ENCODE results near the gene FAM13A.

FAM13A gene

GRCh38 chr4:88819818-88820697 lies 236.9 kb downstream of the FAM13A start:
- no peak for DNase-seq (ENCODE audit: low read depth)
- TF ChIP-seq CTCF (IDR thresholded peaks at IDR 0.05; ENCODE audit: low read depth, low read length, missing control alignments): no peak
- in situ Hi-C loops (cut with HindIII; ENCODE audit: low sequenced_read_pairs): loop anchor here (25.0 kb wide), 1 partner anchor 192 kb away; no protein-coding TSS in a partner anchor
- no peak overlapping the region for H3K4me3 ChIP-seq (ENCODE audit: low read depth, low read length)

DNA sequence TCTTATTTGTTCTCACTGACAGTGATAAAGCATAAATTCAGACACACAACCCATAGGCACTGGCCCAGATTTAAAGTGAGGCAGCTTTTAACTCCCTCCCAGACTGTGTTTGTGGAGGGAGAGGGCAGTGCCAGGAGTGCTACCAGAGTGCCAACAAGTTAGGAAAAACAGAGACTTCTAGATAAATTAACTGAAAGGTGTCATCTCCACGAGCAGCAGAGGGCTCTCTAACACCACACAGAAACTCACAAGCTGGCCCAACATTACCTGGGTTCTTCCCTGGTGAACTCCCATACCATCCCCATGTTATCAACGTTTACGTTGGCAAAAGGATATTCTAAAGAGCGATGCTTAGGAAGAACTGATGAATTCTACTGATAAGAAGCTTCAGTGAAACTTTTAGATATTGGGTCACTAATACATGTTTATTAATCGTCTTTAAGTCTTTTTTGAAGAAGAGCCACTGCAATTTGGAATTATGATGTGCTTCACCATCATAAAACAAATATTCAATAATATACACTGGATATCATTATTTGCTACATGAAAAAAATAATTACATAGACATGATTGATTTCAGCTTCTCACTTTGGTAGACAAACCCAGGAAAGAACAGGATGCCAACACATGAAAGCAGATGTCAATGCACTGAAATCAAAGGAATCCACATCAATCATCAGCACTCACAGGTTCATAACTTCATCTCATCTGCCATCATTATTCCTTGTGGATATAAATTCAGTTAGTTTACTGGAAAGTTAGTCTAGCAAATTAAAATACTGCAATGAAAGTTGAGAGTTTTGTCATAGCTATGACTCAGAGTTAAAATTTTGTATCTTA lies 238.1 kb downstream of the FAM13A start:
- in situ Hi-C loops (cut with HindIII; ENCODE audit: low sequenced_read_pairs): loop anchor here (25.0 kb wide), 1 partner anchor 193 kb away; no protein-coding TSS in a partner anchor
- peak; percentile 70 for TF ChIP-seq CTCF (IDR thresholded peaks at IDR 0.05; ENCODE audit: low read depth, low read length, missing control alignments)
- no peak overlapping the region for H3K4me3 ChIP-seq (ENCODE audit: low read depth, low read length)
- DNase-seq (ENCODE audit: low read depth): peak; percentile 31

- no peak for DNase-seq (ENCODE audit: low read depth)
- in situ Hi-C loops (cut with HindIII; ENCODE audit: low sequenced_read_pairs): loop anchor here (25.0 kb wide), 1 partner anchor 195 kb away; no protein-coding TSS in a partner anchor
- H3K4me3 ChIP-seq (ENCODE audit: low read depth, low read length): no peak overlapping the region
- no peak for TF ChIP-seq CTCF (IDR thresholded peaks at IDR 0.05; ENCODE audit: low read depth, low read length, missing control alignments)
These were observed 239.2 kb downstream of the FAM13A start for GRCh38 chr4:88817740-88818139.

DNA sequence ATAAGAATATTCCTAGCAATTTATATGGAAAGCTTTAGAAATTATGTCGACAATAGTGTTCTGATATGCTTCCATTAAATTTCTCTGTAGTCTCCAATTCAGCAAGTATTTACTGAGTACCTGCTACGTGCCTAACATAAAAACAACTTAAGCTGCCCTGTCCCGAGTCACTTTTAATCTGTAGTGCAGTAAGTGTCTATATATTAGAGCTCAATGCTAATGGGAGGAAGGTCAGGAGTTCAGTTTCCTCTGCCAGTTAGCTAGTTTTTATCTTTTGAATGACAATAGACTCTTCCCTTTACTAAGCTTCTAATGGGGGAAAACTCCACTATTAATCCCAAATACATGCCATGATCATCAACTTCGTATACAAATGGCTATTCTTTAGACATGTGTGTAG lies 240.6 kb downstream of the FAM13A start:
- TF ChIP-seq CTCF (IDR thresholded peaks at IDR 0.05; ENCODE audit: low read depth, low read length, missing control alignments): no peak
- H3K4me3 ChIP-seq (ENCODE audit: low read depth, low read length): no peak overlapping the region
- DNase-seq (ENCODE audit: low read depth): no peak
- in situ Hi-C loops (cut with HindIII; ENCODE audit: low sequenced_read_pairs): loop anchor here (25.0 kb wide), 1 partner anchor 196 kb away; no protein-coding TSS in a partner anchor

DNA sequence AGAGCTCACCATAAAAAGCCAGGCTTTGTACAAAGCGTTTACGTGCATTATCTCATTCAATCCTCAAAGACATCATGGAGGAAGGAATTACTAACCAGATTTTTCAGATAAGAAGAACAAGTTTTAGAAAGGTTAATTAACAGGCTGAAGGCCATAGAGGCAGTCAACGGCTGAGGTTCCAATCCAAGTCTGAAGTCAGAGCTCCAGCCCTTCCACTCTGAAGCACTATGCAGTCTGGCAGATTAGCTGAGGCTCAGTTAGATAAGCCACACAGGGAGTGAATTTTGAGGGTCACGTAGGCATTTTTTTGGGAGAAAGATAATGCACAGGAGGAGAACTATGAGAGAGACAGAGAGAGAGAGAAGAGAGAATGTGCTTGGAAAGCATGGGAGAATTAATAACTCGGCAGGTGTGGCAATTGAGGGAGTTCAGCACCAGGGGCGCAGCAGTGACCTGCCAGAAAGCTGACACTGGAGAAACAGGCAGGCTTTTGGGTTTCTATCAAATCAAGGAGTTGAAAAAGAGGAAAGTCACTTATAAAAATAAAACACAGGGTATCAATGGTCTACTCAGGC lies 242.9 kb downstream of the FAM13A start:
- DNase-seq (ENCODE audit: low read depth): no peak
- in situ Hi-C loops (cut with HindIII; ENCODE audit: low sequenced_read_pairs): loop anchor here (25.0 kb wide), 1 partner anchor 198 kb away; no protein-coding TSS in a partner anchor
- H3K4me3 ChIP-seq (ENCODE audit: low read depth, low read length): no peak overlapping the region
- TF ChIP-seq CTCF (IDR thresholded peaks at IDR 0.05; ENCODE audit: low read depth, low read length, missing control alignments): no peak

DNA sequence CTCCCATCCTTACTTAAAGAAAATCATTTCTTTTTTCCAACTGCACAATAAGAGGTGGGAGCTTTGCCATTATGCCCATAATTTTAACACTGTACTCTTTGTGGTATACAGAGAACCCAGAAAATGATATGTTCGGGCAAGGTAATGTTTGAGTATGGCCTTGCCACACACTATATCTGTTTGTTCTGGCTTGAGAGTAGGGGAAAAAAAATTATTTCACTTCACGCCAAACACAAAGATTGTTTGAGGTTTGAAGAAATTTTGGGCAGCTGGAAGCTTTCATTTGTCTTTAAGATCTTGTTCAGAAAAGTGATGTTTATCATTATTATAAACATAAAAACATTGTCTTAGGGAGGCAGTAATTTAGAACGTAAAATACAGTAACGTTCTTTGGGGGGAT lies 244.0 kb downstream of the FAM13A start:
- TF ChIP-seq CTCF (IDR thresholded peaks at IDR 0.05; ENCODE audit: low read depth, low read length, missing control alignments): no peak
- no peak for DNase-seq (ENCODE audit: low read depth)
- in situ Hi-C loops (cut with HindIII; ENCODE audit: low sequenced_read_pairs): loop anchor here (25.0 kb wide), 1 partner anchor 199 kb away; no protein-coding TSS in a partner anchor
- no peak overlapping the region for H3K4me3 ChIP-seq (ENCODE audit: low read depth, low read length)

Measured in astrocyte of the cerebellum (primary cell).